BJ (cell line): Measurements from ENCODE around the gene HLA-A. TPM values are rescaled to one million over a fixed set of nuclear protein-coding genes. Genes with fewer than 3 reads are reported as not detected.
"Not testable (repeated sequence)": the region's sequence is repeated elsewhere in the genome, so short reads cannot be mapped to it uniquely, and the experiment has no call there.

Experiments
- CTCF ChIA-PET: fragments of 350-600 bp; formaldehyde crosslinking; extraction: SDS; loops from one replicate; lab custom pipeline; 2021; ENCODE audit warnings: antibody characterized with exemption, inconsistent platforms; lab: Yijun Ruan, JAX
- POLR2A ChIA-PET: fragments of 300-600 bp; sonication (Branson Sonifier 250); formaldehyde crosslinking; extraction: SDS; loops from one replicate; lab custom pipeline; 2021; ENCODE audit warnings: antibody characterized with exemption; lab: Charles Lee
- DNase-seq: peaks from one replicate; pipeline ENCODE4 v3.0.0-alpha.2; 2011; ENCODE audit warnings: low read depth
- H3K27me3 ChIP-seq: 2 replicates; pipeline ENCODE4 v1.6.0; 2011; ENCODE audit warnings: low read length; ENCODE audit not compliant: control insufficient read depth, insufficient read depth
- H3K36me3 ChIP-seq: 2 replicates; pipeline ENCODE4 v1.5.1; 2011; ENCODE audit warnings: low read length; ENCODE audit not compliant: control insufficient read depth, insufficient read depth
- H3K4me3 ChIP-seq: 2 replicates; pipeline ENCODE4 v1.5.1; 2011; ENCODE audit warnings: low read depth, mild to moderate bottlenecking, control low read depth, low read length
- CTCF ChIP-seq: IDR thresholded peaks from 2 replicates; pipeline ENCODE4 v1.5.1; 2011; ENCODE audit warnings: low read depth, mild to moderate bottlenecking, control low read depth, inconsistent platforms, low read length, moderate library complexity; ENCODE audit not compliant: insufficient read depth
- polyA plus RNA-seq: library from polyadenylated mRNA; depleted of rRNA; stranded (reverse); fragments of >200 nt; gene quantifications from 2 replicates; pipeline ENCODE4 v1.2.3, GENCODE V29; 2011

HLA-A gene
- polyA plus RNA-seq, 1 experiment = 737 TPM

GRCh38 chr6:29925727-29926412 is 16.5 kb upstream of the HLA-A start:
- Histone ChIP-seq H3K36me3 (no peaks in the 10 kb centered on the region), H3K27me3 (peaks cover 4% of the 10 kb centered on the region), H3K4me3 (peak overlapping the region; percentile 56)
- ChIA-PET POLR2A (no interaction called here), CTCF (interaction anchor here (1.2 kb wide), 1 partner anchor 14 kb away, joined by 4 read pairs; no protein-coding TSS in a partner anchor)
- TF ChIP-seq CTCF = no peak
- DNase-seq = no peak

- peaks cover 4% of the 10 kb centered on the region for H3K27me3 ChIP-seq
- no peak for TF ChIP-seq CTCF
- no peak for DNase-seq
- peak overlapping the region; percentile 56 for H3K4me3 ChIP-seq
- CTCF ChIA-PET = interaction anchor here (0.6 to 1.2 kb wide), 2 partner anchors 10 to 13 kb away, joined by 3 to 4 read pairs; no protein-coding TSS in a partner anchor
- POLR2A ChIA-PET = no interaction called here
- H3K36me3 ChIP-seq = no peaks in the 10 kb centered on the region
Measured at GRCh38 chr6:29926413-29927274, 15.7 kb upstream of the HLA-A start.

GRCh38 chr6:29927275-29927569 is 15.1 kb upstream of the HLA-A start:
- no peak for DNase-seq
- ChIA-PET CTCF (interaction anchor here (0.6 kb wide), 1 partner anchor 11 kb away, joined by 3 read pairs; no protein-coding TSS in a partner anchor), POLR2A (no interaction called here)
- TF ChIP-seq CTCF = no peak
- Histone ChIP-seq H3K27me3 (peaks cover 4% of the 10 kb centered on the region), H3K36me3 (no peaks in the 10 kb centered on the region), H3K4me3 (peak overlapping the region; percentile 56)

GRCh38 chr6:29927841-29928388 is 14.4 kb upstream of the HLA-A start:
- POLR2A ChIA-PET = no interaction called here
- H3K36me3 ChIP-seq = no peaks in the 10 kb centered on the region
- DNase-seq = no peak
- H3K27me3 ChIP-seq = peaks cover 4% of the 10 kb centered on the region
- no peak for TF ChIP-seq CTCF
- no peak overlapping the region for H3K4me3 ChIP-seq
- CTCF ChIA-PET = no interaction called here

GRCh38 chr6:29930047-29930446 is 12.3 kb upstream of the HLA-A start:
- H3K36me3 ChIP-seq, CTCF ChIA-PET: not testable (repeated sequence)

More at GRCh38 chr6:29930047-29930446, 12.3 kb upstream of the HLA-A start:
- POLR2A ChIA-PET, H3K27me3 ChIP-seq, H3K4me3 ChIP-seq, DNase-seq: not testable (repeated sequence)
